ENCODE data around the gene PRCC.

PRCC gene

DNA sequence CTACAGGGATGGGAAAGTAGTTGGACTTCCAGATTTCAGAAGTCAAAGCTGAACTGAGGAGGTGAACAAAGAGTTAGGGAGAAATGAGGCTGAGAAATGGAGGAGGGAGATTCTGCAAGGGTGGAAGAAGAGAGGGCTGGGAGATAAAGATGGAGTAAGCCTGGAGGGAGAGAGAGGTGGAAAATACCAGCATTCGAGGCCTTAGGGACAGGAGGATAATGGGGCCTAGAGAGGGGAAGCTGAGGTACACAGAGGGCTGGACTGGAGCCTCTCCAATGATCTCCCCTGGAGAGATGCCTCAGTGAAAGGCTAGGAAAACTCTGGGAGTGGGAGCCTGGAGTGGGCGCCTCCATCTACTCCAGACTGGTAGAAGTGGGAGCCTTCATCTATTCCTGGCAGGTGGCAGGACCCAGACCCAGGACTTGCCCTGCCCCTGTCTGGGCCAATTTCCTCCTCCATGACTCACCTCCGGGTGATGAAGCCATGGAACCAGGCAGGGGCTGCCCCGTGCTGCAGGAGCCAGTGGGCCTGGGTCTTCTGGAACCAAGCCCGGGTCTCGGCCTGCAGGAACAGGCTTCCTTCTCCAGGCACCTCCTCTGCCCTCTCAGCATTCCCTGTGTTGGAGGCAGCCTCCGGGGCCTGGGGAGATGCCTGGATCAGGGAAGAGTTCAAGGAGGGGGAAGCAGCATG is 47.4 kb downstream of the PRCC start:
- Histone ChIP-seq H3K36me3 (ENCODE audit: control insufficient read depth, insufficient read depth, low read length) (peaks cover 22% of the 10 kb centered on the region), H3K4me1 (ENCODE audit: control insufficient read depth, insufficient read depth, low read length, poor library complexity, severe bottlenecking) (peaks cover 50% of the 10 kb centered on the region), H3K27ac (ENCODE audit: insufficient read depth, low read length, poor library complexity, severe bottlenecking) (peak overlapping the region; percentile 99), H3K4me3 (ENCODE audit: insufficient read depth, low read depth, low read length, poor library complexity, severe bottlenecking) (peak overlapping the region; percentile 55), H3K27me3 (replicated peaks; ENCODE audit: control insufficient read depth, insufficient read depth, low read length, poor library complexity, severe bottlenecking) (no peaks in the 10 kb centered on the region), H3K9me3 (ENCODE audit: control insufficient read depth, low read length) (no peaks in the 10 kb centered on the region)
- peak; percentile 54 to 66 (median 62) for DNase-seq

DNA sequence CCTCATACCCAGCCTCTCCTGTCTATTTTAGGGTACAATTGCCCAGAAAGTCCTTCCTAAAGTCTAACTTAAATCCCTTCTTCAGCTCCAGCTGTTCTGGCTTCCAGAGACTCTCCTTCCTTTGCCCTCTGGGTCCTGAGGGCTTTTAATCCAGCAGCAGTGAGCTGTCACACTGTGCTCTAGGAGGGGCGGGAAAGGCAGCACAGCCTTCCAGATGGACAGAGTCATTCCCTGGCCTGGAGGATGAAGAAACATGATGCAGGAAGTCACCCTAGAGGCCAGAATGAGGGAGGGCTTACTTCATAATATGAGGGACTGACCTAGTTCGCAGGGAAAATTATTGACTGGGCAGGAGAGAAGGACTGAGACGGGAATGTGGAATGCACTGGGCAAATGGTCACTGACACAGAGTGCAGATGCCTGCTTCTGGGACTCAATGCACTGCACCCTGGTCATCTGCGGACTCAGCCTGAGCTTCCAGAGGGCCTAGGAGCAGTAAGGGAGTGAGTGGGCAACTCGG is 48.0 kb downstream of the PRCC start:
- Histone ChIP-seq H3K4me1 (ENCODE audit: control insufficient read depth, insufficient read depth, low read length, poor library complexity, severe bottlenecking) (peaks cover 50% of the 10 kb centered on the region), H3K9me3 (ENCODE audit: control insufficient read depth, low read length) (no peaks in the 10 kb centered on the region), H3K36me3 (ENCODE audit: control insufficient read depth, insufficient read depth, low read length) (peaks cover 17% of the 10 kb centered on the region), H3K27ac (ENCODE audit: insufficient read depth, low read length, poor library complexity, severe bottlenecking) (peak overlapping the region; percentile 99), H3K27me3 (replicated peaks; ENCODE audit: control insufficient read depth, insufficient read depth, low read length, poor library complexity, severe bottlenecking) (no peaks in the 10 kb centered on the region), H3K4me3 (ENCODE audit: insufficient read depth, low read depth, low read length, poor library complexity, severe bottlenecking) (peak overlapping the region; percentile 55)
- DNase-seq = no peak

GRCh38 chr1:156815961-156816422 is 48.7 kb downstream of the PRCC start:
- no peaks in the 10 kb centered on the region for H3K27me3 ChIP-seq (replicated peaks; ENCODE audit: control insufficient read depth, insufficient read depth, low read length, poor library complexity, severe bottlenecking)
- peak overlapping the region; percentile 55 for H3K4me3 ChIP-seq (ENCODE audit: insufficient read depth, low read depth, low read length, poor library complexity, severe bottlenecking)
- no peak for DNase-seq
- H3K4me1 ChIP-seq (ENCODE audit: control insufficient read depth, insufficient read depth, low read length, poor library complexity, severe bottlenecking) = peaks cover 50% of the 10 kb centered on the region
- H3K36me3 ChIP-seq (ENCODE audit: control insufficient read depth, insufficient read depth, low read length) = peaks cover 16% of the 10 kb centered on the region
- peak overlapping the region; percentile 99 for H3K27ac ChIP-seq (ENCODE audit: insufficient read depth, low read length, poor library complexity, severe bottlenecking)
- H3K9me3 ChIP-seq (ENCODE audit: control insufficient read depth, low read length) = no peaks in the 10 kb centered on the region

- H3K27ac ChIP-seq (ENCODE audit: insufficient read depth, low read length, poor library complexity, severe bottlenecking) = peak within 1 kb of the TSS; percentile 99
- H3K4me3 ChIP-seq (ENCODE audit: insufficient read depth, low read depth, low read length, poor library complexity, severe bottlenecking) = peak within 1 kb of the TSS; percentile 55
- H3K4me1 ChIP-seq (ENCODE audit: control insufficient read depth, insufficient read depth, low read length, poor library complexity, severe bottlenecking) = peaks cover 50% of the 10 kb centered on the region
- no peaks in the 10 kb centered on the region for H3K9me3 ChIP-seq (ENCODE audit: control insufficient read depth, low read length)
- DNase-seq = peak; percentile 96 to 97 (median 96)
- H3K36me3 ChIP-seq (ENCODE audit: control insufficient read depth, insufficient read depth, low read length) = peaks cover 12% of the 10 kb centered on the region
- no peaks in the 10 kb centered on the region for H3K27me3 ChIP-seq (replicated peaks; ENCODE audit: control insufficient read depth, insufficient read depth, low read length, poor library complexity, severe bottlenecking)
Measured at GRCh38 chr1:156816561-156817328, 49.4 kb downstream of the PRCC start, which contains the start of gene SH2D2A. Gene SH2D2A, minus strand, starts transcription at chr1:156816848. Its CDS starts 140 bp downstream, at chr1:156816708.

DNA sequence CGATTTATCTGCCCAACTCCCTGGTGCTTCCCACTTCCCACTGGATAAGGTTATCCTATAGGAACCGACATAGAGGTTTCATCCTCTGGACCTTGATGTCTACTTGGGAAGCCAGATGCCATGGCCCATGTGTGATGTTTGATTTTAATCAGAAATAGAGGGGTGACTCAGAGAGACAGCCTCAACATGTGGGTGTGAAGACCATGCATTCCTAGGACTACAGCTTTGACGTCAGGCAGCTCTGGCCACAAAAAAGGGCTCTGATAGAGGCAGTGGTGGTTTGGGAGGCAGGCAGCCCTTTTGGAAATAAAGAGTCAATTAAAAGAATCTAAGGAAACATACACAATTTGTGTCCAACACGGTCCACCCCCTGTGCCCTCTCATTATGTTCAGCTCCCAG is 54.5 kb downstream of the PRCC start:
- Histone ChIP-seq H3K27ac (ENCODE audit: insufficient read depth, low read length, poor library complexity, severe bottlenecking) (no peak overlapping the region), H3K9me3 (ENCODE audit: control insufficient read depth, low read length) (no peaks in the 10 kb centered on the region), H3K27me3 (replicated peaks; ENCODE audit: control insufficient read depth, insufficient read depth, low read length, poor library complexity, severe bottlenecking) (no peaks in the 10 kb centered on the region), H3K36me3 (ENCODE audit: control insufficient read depth, insufficient read depth, low read length) (no peaks in the 10 kb centered on the region), H3K4me3 (ENCODE audit: insufficient read depth, low read depth, low read length, poor library complexity, severe bottlenecking) (no peak overlapping the region), H3K4me1 (ENCODE audit: control insufficient read depth, insufficient read depth, low read length, poor library complexity, severe bottlenecking) (peaks cover 8% of the 10 kb centered on the region)
- DNase-seq = no peak

GRCh38 chr1:156822680-156823079 is 55.3 kb downstream of the PRCC start:
- no peaks in the 10 kb centered on the region for H3K36me3 ChIP-seq (ENCODE audit: control insufficient read depth, insufficient read depth, low read length)
- no peak for DNase-seq

DNA sequence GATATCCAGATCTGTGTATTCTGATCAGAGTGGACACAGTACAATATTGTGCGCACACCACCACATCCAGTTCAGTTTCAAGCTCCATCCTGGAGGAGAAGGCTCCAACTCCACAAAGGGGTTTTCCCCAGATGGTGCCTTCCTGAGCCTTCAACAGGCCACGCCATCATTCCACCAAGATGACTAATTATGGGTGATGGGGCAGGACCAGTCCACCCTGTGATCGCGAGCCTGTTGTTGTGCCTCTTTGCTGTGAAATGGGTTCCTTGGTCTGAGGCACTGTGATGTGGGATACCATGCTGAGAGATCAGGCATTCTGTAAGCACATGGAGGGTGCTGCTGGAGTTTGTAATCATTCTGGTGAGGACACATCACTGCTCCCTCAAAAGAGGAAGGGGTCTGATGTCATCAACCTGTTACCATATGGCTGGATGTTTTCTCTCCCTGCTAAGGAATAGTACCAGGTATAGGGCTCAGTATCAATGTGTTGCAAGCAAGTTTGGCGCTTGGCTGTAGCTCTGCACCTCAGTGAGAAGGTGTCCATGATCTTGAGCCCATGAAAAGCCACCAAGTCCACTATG is 56.0 kb downstream of the PRCC start:
- no peaks in the 10 kb centered on the region for H3K36me3 ChIP-seq (ENCODE audit: control insufficient read depth, insufficient read depth, low read length)
- no peak overlapping the region for H3K27ac ChIP-seq (ENCODE audit: insufficient read depth, low read length, poor library complexity, severe bottlenecking)
- no peaks in the 10 kb centered on the region for H3K27me3 ChIP-seq (replicated peaks; ENCODE audit: control insufficient read depth, insufficient read depth, low read length, poor library complexity, severe bottlenecking)
- no peaks in the 10 kb centered on the region for H3K9me3 ChIP-seq (ENCODE audit: control insufficient read depth, low read length)
- no peak overlapping the region for H3K4me3 ChIP-seq (ENCODE audit: insufficient read depth, low read depth, low read length, poor library complexity, severe bottlenecking)
- DNase-seq = no peak
- no peaks in the 10 kb centered on the region for H3K4me1 ChIP-seq (ENCODE audit: control insufficient read depth, insufficient read depth, low read length, poor library complexity, severe bottlenecking)

More at GRCh38 chr1:156822680-156823079, 55.3 kb downstream of the PRCC start:
- no peaks in the 10 kb centered on the region for H3K4me1 ChIP-seq (ENCODE audit: control insufficient read depth, insufficient read depth, low read length, poor library complexity, severe bottlenecking)
- H3K27ac ChIP-seq (ENCODE audit: insufficient read depth, low read length, poor library complexity, severe bottlenecking) = no peak overlapping the region
- H3K27me3 ChIP-seq (replicated peaks; ENCODE audit: control insufficient read depth, insufficient read depth, low read length, poor library complexity, severe bottlenecking) = no peaks in the 10 kb centered on the region
- H3K9me3 ChIP-seq (ENCODE audit: control insufficient read depth, low read length) = no peaks in the 10 kb centered on the region
- no peak overlapping the region for H3K4me3 ChIP-seq (ENCODE audit: insufficient read depth, low read depth, low read length, poor library complexity, severe bottlenecking)

- Histone ChIP-seq H3K4me3 (ENCODE audit: insufficient read depth, low read depth, low read length, poor library complexity, severe bottlenecking) (no peak overlapping the region), H3K9me3 (ENCODE audit: control insufficient read depth, low read length) (no peaks in the 10 kb centered on the region), H3K36me3 (ENCODE audit: control insufficient read depth, insufficient read depth, low read length) (no peaks in the 10 kb centered on the region), H3K27me3 (replicated peaks; ENCODE audit: control insufficient read depth, insufficient read depth, low read length, poor library complexity, severe bottlenecking) (no peaks in the 10 kb centered on the region), H3K27ac (ENCODE audit: insufficient read depth, low read length, poor library complexity, severe bottlenecking) (no peak overlapping the region), H3K4me1 (ENCODE audit: control insufficient read depth, insufficient read depth, low read length, poor library complexity, severe bottlenecking) (no peaks in the 10 kb centered on the region)
- no peak for DNase-seq
Measured at GRCh38 chr1:156826630-156827029, 59.3 kb downstream of the PRCC start.

DNA sequence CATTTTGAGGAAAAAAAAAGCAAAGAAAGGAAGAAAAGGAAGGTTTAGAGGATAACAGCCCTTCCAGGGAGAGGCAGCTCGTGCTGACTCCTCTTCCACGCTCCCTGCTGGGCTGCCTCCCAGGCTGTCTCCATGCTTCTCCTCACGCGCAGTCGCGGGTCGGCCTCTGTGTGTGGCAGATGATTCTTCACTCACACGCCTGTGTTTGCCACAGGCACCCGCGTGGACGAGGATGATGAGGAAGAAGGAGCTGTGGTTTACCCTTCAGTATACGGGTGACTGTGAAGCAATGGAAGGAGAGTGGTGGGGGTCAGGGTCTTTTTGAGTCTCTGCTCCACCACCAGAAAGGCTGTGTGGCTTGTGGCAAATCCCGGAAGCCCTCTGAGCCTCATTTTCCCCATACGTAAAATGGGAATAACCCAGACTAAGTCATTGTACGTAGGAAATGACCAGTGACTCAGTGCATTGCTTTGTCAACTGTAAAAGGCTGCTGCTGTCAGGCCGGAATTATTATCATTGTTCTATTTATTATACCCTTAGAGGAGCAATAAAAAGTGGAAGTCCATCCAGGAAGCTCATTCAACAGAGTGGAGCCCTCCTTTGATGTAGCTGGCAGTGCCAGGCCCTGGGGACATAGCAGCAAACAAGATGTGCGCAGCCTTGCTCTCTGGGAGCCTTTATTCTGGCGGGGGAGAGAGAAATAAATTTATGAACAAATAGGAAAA is 61.2 kb downstream of the PRCC start:
- Histone ChIP-seq H3K36me3 (ENCODE audit: control insufficient read depth, insufficient read depth, low read length) (no peaks in the 10 kb centered on the region), H3K27me3 (replicated peaks; ENCODE audit: control insufficient read depth, insufficient read depth, low read length, poor library complexity, severe bottlenecking) (no peaks in the 10 kb centered on the region), H3K4me3 (ENCODE audit: insufficient read depth, low read depth, low read length, poor library complexity, severe bottlenecking) (no peak overlapping the region), H3K4me1 (ENCODE audit: control insufficient read depth, insufficient read depth, low read length, poor library complexity, severe bottlenecking) (no peaks in the 10 kb centered on the region), H3K27ac (ENCODE audit: insufficient read depth, low read length, poor library complexity, severe bottlenecking) (no peak overlapping the region), H3K9me3 (ENCODE audit: control insufficient read depth, low read length) (no peaks in the 10 kb centered on the region)
- no peak for DNase-seq

Data from effector memory CD4-positive, alpha-beta T cell (primary cell).